ENCODE measurements around the gene IL13. TPM values are rescaled to one million over a fixed set of nuclear protein-coding genes. Genes with fewer than 3 reads are reported as not detected.

Gene IL13
- polyA plus RNA-seq, 1 donor = 0.07 TPM

GRCh38 chr5:132637241-132637640 lies 20.7 kb upstream of the IL13 start:
- no peak for DNase-seq
- H3K27me3 ChIP-seq (ENCODE audit: control insufficient read depth, insufficient read depth, low read length) = no peaks in the 10 kb centered on the region
- WGBS (ENCODE audit: insufficient coverage, low lambda C conversion rate) = no CpG with 5 or more reads among the region's 4 CpGs
- no peak overlapping the region for H3K27ac ChIP-seq (ENCODE audit: low read length)
- H3K9me3 ChIP-seq (ENCODE audit: control insufficient read depth, low read depth, low read length) = no peaks in the 10 kb centered on the region
- H3K36me3 ChIP-seq (ENCODE audit: control insufficient read depth, insufficient read depth, low read length) = peaks cover 49% of the 10 kb centered on the region
- no peak overlapping the region for H3K4me3 ChIP-seq (ENCODE audit: low read length)
- H3K4me1 ChIP-seq (ENCODE audit: control insufficient read depth, insufficient read depth, low read length) = no peaks in the 10 kb centered on the region

DNA sequence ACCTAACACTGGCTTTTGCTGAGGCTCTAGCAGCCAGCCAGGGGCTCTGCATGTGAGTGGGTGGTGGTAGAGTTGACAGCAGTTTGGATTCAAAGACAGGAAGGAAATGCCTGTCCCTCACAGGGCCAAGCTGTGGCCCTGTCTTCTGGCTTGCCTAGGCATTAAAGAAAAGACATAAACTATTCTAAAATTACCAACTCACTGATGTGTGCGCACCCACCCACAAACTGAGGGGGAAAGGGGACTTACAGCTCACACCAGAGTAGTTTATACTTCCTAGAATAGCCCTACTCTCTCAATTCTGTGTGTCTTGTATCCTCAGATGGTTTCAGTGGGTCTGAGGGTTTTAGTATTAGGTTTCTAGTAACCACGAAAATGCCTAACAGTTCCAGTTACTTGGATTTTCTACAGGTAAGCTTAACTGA lies 18.3 kb upstream of the IL13 start:
- H3K9me3 ChIP-seq (ENCODE audit: control insufficient read depth, low read depth, low read length) = no peaks in the 10 kb centered on the region
- no peak overlapping the region for H3K4me3 ChIP-seq (ENCODE audit: low read length)
- no peaks in the 10 kb centered on the region for H3K27me3 ChIP-seq (ENCODE audit: control insufficient read depth, insufficient read depth, low read length)
- no CpG with 5 or more reads among the region's 2 CpGs for WGBS (ENCODE audit: insufficient coverage, low lambda C conversion rate)
- no peak overlapping the region for H3K27ac ChIP-seq (ENCODE audit: low read length)
- H3K36me3 ChIP-seq (ENCODE audit: control insufficient read depth, insufficient read depth, low read length) = peaks cover 63% of the 10 kb centered on the region
- no peaks in the 10 kb centered on the region for H3K4me1 ChIP-seq (ENCODE audit: control insufficient read depth, insufficient read depth, low read length)
- no peak for DNase-seq

- no peaks in the 10 kb centered on the region for H3K27me3 ChIP-seq (ENCODE audit: control insufficient read depth, insufficient read depth, low read length)
- no peak for DNase-seq
- no CpG with 5 or more reads among the region's 4 CpGs for WGBS (ENCODE audit: insufficient coverage, low lambda C conversion rate)
- H3K36me3 ChIP-seq (ENCODE audit: control insufficient read depth, insufficient read depth, low read length) = peaks cover 63% of the 10 kb centered on the region
- H3K4me1 ChIP-seq (ENCODE audit: control insufficient read depth, insufficient read depth, low read length) = no peaks in the 10 kb centered on the region
- no peak overlapping the region for H3K27ac ChIP-seq (ENCODE audit: low read length)
- H3K4me3 ChIP-seq (ENCODE audit: low read length) = no peak overlapping the region
- no peaks in the 10 kb centered on the region for H3K9me3 ChIP-seq (ENCODE audit: control insufficient read depth, low read depth, low read length)
Measured at GRCh38 chr5:132640613-132641012, 17.4 kb upstream of the IL13 start.

DNA sequence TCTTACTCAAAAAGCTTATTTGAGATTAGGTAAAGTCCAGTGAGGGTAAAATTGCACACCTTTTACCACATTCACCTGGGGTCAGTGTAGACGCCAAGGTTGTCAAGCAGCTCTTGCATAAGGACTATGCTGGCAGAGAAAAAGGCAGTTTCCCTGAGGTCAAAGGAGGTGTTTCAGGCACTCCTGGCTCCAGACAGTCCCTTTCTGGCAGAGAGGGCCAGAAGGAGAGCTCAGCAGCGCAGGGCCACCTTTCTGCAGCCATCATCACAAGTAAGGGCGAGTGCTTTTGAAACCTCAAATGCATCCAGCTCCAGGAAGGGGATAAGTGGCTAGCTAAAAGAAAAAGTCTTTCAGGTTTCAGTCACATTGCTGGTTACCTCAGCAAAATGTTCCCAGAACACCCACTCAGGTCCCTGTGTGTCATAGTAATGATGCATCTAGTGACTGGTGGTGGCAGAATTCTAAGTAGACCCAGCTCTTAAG lies 16.7 kb upstream of the IL13 start:
- Histone ChIP-seq H3K4me1 (ENCODE audit: control insufficient read depth, insufficient read depth, low read length) (no peaks in the 10 kb centered on the region), H3K4me3 (ENCODE audit: low read length) (no peak overlapping the region), H3K27me3 (ENCODE audit: control insufficient read depth, insufficient read depth, low read length) (no peaks in the 10 kb centered on the region), H3K9me3 (ENCODE audit: control insufficient read depth, low read depth, low read length) (no peaks in the 10 kb centered on the region), H3K27ac (ENCODE audit: low read length) (no peak overlapping the region), H3K36me3 (ENCODE audit: control insufficient read depth, insufficient read depth, low read length) (peaks cover 60% of the 10 kb centered on the region)
- DNase-seq = no peak
- WGBS (ENCODE audit: insufficient coverage, low lambda C conversion rate) = no CpG with 5 or more reads among the region's 3 CpGs

- Histone ChIP-seq H3K4me3 (ENCODE audit: low read length) (no peak overlapping the region), H3K9me3 (ENCODE audit: control insufficient read depth, low read depth, low read length) (no peaks in the 10 kb centered on the region), H3K27ac (ENCODE audit: low read length) (no peak overlapping the region), H3K27me3 (ENCODE audit: control insufficient read depth, insufficient read depth, low read length) (no peaks in the 10 kb centered on the region), H3K36me3 (ENCODE audit: control insufficient read depth, insufficient read depth, low read length) (peaks cover 60% of the 10 kb centered on the region), H3K4me1 (ENCODE audit: control insufficient read depth, insufficient read depth, low read length) (no peaks in the 10 kb centered on the region)
- DNase-seq = no peak
- 100% methylated on average over 1 of the region's 3 CpGs for WGBS (ENCODE audit: insufficient coverage, low lambda C conversion rate)
Measured at GRCh38 chr5:132641841-132642240, 16.1 kb upstream of the IL13 start.

- no peak overlapping the region for H3K27ac ChIP-seq (ENCODE audit: low read length)
- H3K36me3 ChIP-seq (ENCODE audit: control insufficient read depth, insufficient read depth, low read length) = peaks cover 42% of the 10 kb centered on the region
- H3K27me3 ChIP-seq (ENCODE audit: control insufficient read depth, insufficient read depth, low read length) = no peaks in the 10 kb centered on the region
- no peaks in the 10 kb centered on the region for H3K9me3 ChIP-seq (ENCODE audit: control insufficient read depth, low read depth, low read length)
- no peak for DNase-seq
- no peak overlapping the region for H3K4me3 ChIP-seq (ENCODE audit: low read length)
- no peaks in the 10 kb centered on the region for H3K4me1 ChIP-seq (ENCODE audit: control insufficient read depth, insufficient read depth, low read length)
Measured at GRCh38 chr5:132644177-132644576, 13.8 kb upstream of the IL13 start.

DNA sequence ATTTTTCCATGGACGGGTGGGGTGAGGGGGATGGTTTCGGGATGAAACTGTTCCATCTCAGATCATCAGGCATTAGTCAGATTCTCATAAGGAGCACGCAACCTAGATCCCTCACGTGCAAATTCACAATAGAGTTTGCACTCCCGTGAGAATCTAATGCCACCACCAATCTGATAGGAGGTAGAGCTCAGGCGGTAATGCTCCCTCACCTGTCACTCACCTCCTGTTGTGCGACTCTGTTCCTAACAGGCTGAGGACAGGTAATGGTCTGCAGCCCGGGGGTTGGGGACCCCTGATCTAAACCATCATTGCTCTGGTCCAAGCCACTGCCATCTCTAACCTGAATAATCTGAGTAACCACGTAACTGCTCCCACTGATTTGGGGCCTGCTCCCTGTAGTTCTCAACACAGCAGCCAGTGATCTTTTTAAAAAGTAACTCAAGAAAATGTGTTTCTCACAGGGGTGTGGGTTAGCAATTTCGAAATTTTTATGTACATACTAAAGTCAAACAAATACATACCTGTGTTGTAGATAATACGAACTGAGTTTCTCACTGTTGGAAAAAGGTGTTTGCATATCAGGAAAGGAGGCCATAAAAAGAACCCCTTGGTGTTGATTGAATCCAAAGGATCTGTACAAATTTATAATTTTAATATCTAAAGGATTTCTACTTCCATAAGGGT lies 11.2 kb upstream of the IL13 start:
- H3K27ac ChIP-seq (ENCODE audit: low read length) = no peak overlapping the region
- no peaks in the 10 kb centered on the region for H3K4me1 ChIP-seq (ENCODE audit: control insufficient read depth, insufficient read depth, low read length)
- H3K27me3 ChIP-seq (ENCODE audit: control insufficient read depth, insufficient read depth, low read length) = no peaks in the 10 kb centered on the region
- peaks cover 19% of the 10 kb centered on the region for H3K36me3 ChIP-seq (ENCODE audit: control insufficient read depth, insufficient read depth, low read length)
- 100% methylated on average over 1 of the region's 11 CpGs for WGBS (ENCODE audit: insufficient coverage, low lambda C conversion rate)
- DNase-seq = no peak
- no peak overlapping the region for H3K4me3 ChIP-seq (ENCODE audit: low read length)
- no peaks in the 10 kb centered on the region for H3K9me3 ChIP-seq (ENCODE audit: control insufficient read depth, low read depth, low read length)

DNA sequence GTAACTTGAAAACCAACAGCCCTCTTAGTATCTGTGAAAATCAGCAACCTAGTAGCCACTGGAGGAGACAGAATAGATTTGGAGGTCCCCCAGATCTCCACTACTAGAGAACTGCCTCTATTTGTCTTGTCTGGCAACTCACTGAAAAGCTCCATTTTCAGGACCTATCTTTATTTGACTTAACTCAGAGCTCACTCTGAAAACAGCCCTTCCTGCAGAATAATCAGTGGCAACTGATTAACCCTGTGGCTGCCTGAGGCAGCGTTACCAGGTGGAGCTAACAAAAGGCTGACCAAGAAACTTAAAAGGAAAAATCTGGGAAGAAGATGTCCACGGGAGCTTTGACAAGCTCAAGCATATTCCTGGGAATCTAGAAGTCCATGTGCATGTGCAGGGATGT lies 10.5 kb upstream of the IL13 start:
- no peaks in the 10 kb centered on the region for H3K9me3 ChIP-seq (ENCODE audit: control insufficient read depth, low read depth, low read length)
- H3K4me3 ChIP-seq (ENCODE audit: low read length) = no peak overlapping the region
- no peak overlapping the region for H3K27ac ChIP-seq (ENCODE audit: low read length)
- DNase-seq = no peak
- H3K36me3 ChIP-seq (ENCODE audit: control insufficient read depth, insufficient read depth, low read length) = peaks cover 12% of the 10 kb centered on the region
- WGBS (ENCODE audit: insufficient coverage, low lambda C conversion rate) = 75% methylated on average over 2 of the region's 2 CpGs
- no peaks in the 10 kb centered on the region for H3K4me1 ChIP-seq (ENCODE audit: control insufficient read depth, insufficient read depth, low read length)
- peaks cover 1% of the 10 kb centered on the region for H3K27me3 ChIP-seq (ENCODE audit: control insufficient read depth, insufficient read depth, low read length)

- WGBS (ENCODE audit: insufficient coverage, low lambda C conversion rate) = no CpG with 5 or more reads among the region's 1 CpG
- Histone ChIP-seq H3K27ac (ENCODE audit: low read length) (no peak overlapping the region), H3K27me3 (ENCODE audit: control insufficient read depth, insufficient read depth, low read length) (peaks cover 5% of the 10 kb centered on the region), H3K36me3 (ENCODE audit: control insufficient read depth, insufficient read depth, low read length) (peaks cover 4% of the 10 kb centered on the region), H3K4me3 (ENCODE audit: low read length) (no peak overlapping the region), H3K9me3 (ENCODE audit: control insufficient read depth, low read depth, low read length) (no peaks in the 10 kb centered on the region), H3K4me1 (ENCODE audit: control insufficient read depth, insufficient read depth, low read length) (no peaks in the 10 kb centered on the region)
- no peak for DNase-seq
Measured at GRCh38 chr5:132648355-132648754, 9.6 kb upstream of the IL13 start.

DNA sequence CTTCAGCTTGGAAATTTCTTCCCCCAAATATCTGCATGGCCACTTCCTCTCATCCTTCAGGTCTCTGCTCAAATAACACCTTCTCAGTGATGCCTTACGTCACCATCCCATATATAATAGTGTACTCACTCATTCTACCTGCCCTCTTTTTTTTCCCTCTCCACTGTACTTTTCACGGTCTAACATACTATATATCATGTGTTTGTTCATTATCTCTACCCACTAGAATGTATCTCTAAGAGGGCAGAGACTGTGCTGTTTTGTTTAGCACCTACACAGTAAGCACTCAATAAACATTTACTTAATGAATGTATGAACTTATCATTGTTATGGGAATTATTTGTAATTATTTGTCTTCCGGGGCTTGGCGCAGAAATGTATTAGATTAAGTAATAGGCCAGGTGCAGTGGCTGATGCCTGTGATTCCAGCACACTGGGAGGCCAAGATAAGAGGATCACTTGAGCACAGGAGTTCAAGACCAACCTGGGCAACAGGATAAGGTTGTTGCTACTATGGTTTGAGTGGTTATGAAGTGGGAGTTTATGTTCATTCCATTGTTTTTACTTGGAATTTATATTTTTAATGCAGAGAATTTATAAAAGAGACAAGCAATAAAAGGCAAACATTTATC lies 6.0 kb upstream of the IL13 start:
- WGBS (ENCODE audit: insufficient coverage, low lambda C conversion rate) = 86% methylated on average over 2 of the region's 4 CpGs
- Histone ChIP-seq H3K4me3 (ENCODE audit: low read length) (no peak overlapping the region), H3K4me1 (ENCODE audit: control insufficient read depth, insufficient read depth, low read length) (peaks cover 4% of the 10 kb centered on the region), H3K27ac (ENCODE audit: low read length) (no peak overlapping the region), H3K9me3 (ENCODE audit: control insufficient read depth, low read depth, low read length) (no peaks in the 10 kb centered on the region), H3K36me3 (ENCODE audit: control insufficient read depth, insufficient read depth, low read length) (no peaks in the 10 kb centered on the region), H3K27me3 (ENCODE audit: control insufficient read depth, insufficient read depth, low read length) (peaks cover 35% of the 10 kb centered on the region)
- DNase-seq = no peak

DNA sequence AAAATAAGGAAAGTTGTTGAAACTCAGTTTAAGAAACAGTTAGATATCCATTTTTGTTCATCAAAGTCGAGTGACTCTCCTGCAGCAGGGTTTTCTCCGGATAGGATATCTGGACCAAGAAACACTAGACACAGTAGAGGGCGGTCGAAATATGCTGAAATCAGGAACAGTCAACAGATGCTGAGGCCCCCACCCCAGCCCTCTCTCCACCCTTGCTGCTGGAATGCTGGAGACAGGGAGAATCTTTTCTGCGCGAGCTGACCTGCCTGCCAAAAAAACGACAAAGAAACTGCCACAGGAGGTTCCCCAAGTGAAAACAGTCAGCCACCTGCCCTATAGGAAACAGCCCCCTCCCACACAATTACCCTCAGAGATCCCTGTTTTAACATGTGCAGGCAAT lies 4.3 kb upstream of the IL13 start:
- Histone ChIP-seq H3K27me3 (ENCODE audit: control insufficient read depth, insufficient read depth, low read length) (peaks cover 39% of the 10 kb centered on the region), H3K27ac (ENCODE audit: low read length) (no peak overlapping the region), H3K4me1 (ENCODE audit: control insufficient read depth, insufficient read depth, low read length) (peaks cover 4% of the 10 kb centered on the region), H3K9me3 (ENCODE audit: control insufficient read depth, low read depth, low read length) (no peaks in the 10 kb centered on the region), H3K36me3 (ENCODE audit: control insufficient read depth, insufficient read depth, low read length) (no peaks in the 10 kb centered on the region), H3K4me3 (ENCODE audit: low read length) (no peak overlapping the region)
- DNase-seq = no peak
- WGBS (ENCODE audit: insufficient coverage, low lambda C conversion rate) = no CpG with 5 or more reads among the region's 7 CpGs

Data from large intestine (tissue), 3 donors.